Heart right ventricle (tissue), 16 donors: ENCODE results near the gene CACNA1B. TPM values are rescaled to one million over a fixed set of nuclear protein-coding genes. Genes with fewer than 3 reads are reported as not detected.

Experiments
- ATAC-seq, 8 donors: fragments of 200-7000 bp; cut with Tn5 transposase; one replicate each; pipeline ENCODE4 v1.9.1; 2020; ENCODE audit warnings: mild to moderate bottlenecking in 8 of 8, moderate library complexity in 8 of 8, moderate number of reproducible peaks in 1 of 8
- DNase-seq, 2 donors: peaks; one replicate each; pipeline ENCODE4 v3.0.0-alpha.2; 2020
- H3K27ac ChIP-seq, 10 donors: fragments of 200-600 bp; sonication (generic) in 2 of 10; one replicate each; pipeline versions ENCODE4 v1.5.0 to v1.8.0; 2020 to 2022; ENCODE audit warnings: mild to moderate bottlenecking in 3 of 10
- H3K27me3 ChIP-seq, 7 donors: fragments of 200-600 bp; one replicate each; pipeline ENCODE4 v1.8.0; 2021 to 2022; ENCODE audit warnings: mild to moderate bottlenecking in 2 of 7
- H3K36me3 ChIP-seq, 9 donors: fragments of 200-600 bp; sonication (generic) in 1 of 9; one replicate each; pipeline versions ENCODE4 v1.5.0 to v1.8.0; 2020 to 2022; ENCODE audit warnings: mild to moderate bottlenecking in 2 of 9
- H3K4me1 ChIP-seq, 9 donors: fragments of 200-600 bp; sonication (generic) in 1 of 9; one replicate each; pipeline versions ENCODE4 v1.5.0 to v1.8.0; 2020 to 2022; ENCODE audit warnings: mild to moderate bottlenecking in 4 of 9
- H3K4me3 ChIP-seq, 10 donors: fragments of 200-600 bp; sonication (generic) in 2 of 10; one replicate each; pipeline versions ENCODE4 v1.5.0 to v1.8.0; 2020 to 2022; ENCODE audit warnings: mild to moderate bottlenecking in 7 of 10, moderate library complexity in 2 of 10
- H3K9me3 ChIP-seq, 11 donors: fragments of 200-600 bp in 10 of 11; sonication (generic) in 2 of 11; one replicate each; pipeline versions ENCODE4 v1.5.0 to v1.8.0; 2013 to 2022; ENCODE audit warnings: mild to moderate bottlenecking in 2 of 11, control low read depth in 1 of 11, moderate library complexity in 1 of 11
- WGBS, 2 donors: extraction: QIAGEN DNeasy Blood & Tissue Kit; methylation state at CpG; one replicate each; pipeline ENCODE4 v1.1.7; 2013; ENCODE audit warnings: inconsistent platforms in 1 of 2; 5-methylcytosine and 5-hydroxymethylcytosine counted together
- intact Hi-C, 10 donors: fragments of 100-400 bp; cut with DNase I; formaldehyde crosslinking; loops; one replicate each; pipeline versions ENCODE4 v1.11.1 to v1.14.2; 2022
- polyA plus RNA-seq, 2 donors: library from polyadenylated mRNA; stranded (reverse); fragments of 200-250 nt; gene quantifications; one replicate each; pipeline ENCODE4 v1.2.3, GENCODE V29; 2013
- total RNA-seq, 10 donors: library from RNA; stranded (reverse); fragmentation: NEBNext Ultra II Directional in 3 of 10; extraction: Animal tissue kit (Norgen Biotek cat#: 25700) in 3 of 10; gene quantifications; one replicate each; pipeline versions ENCODE4 v1.2.1 to v1.2.4, GENCODE V29; 2021 to 2023
- TF ChIP-seq, protein P1 (sequence below), 9 donors: fragments of 200-600 bp; sonication (generic) in 2 of 9; IDR thresholded peaks; one replicate each; pipeline versions ENCODE4 v1.5.0 to v1.8.0; 2021 to 2022; ENCODE audit warnings: antibody characterized with exemption in 9 of 9, mild to moderate bottlenecking in 5 of 9, moderate library complexity in 1 of 9
- donor health status: Arrhythmogenic right ventricular cardiomyopathy.
- donor health status: ischemic (EF 13 %, LVEDD 7.1; RV severe dilation, severe dysfunction).
- donor health status: healthy with polysubstance abuse.
- donor health status: DM: no; HTN: yes; CAD: no.
- donor health status: DM: no; HTN: no; CAD: no.
- donor health status: ischemic (EF 25% LVEDD 6.9; RV normal size, moderate dysfunction).
- donor health status: ischemic (EF 25% LVEDD 5.7; RV mildly dilated, moderate dysfunction).
- donor health status: healthy.
- donor health status: DM: yes; HTN: yes; CAD: no.
- donor health status: Ischemic cardiomyopathy.
- donor health status: ischemic (EF 35%, LVEDD 5.7; RV mildly dilated, moderate dysfunction).
- donor health status: nonischemic (EF 11% LVEDD 7.7; RV severe dilation, severe dysfunction).
- donor health status: DM: yes; HTN: yes; CAD: no.
- donor health status: PGD.
- donor health status: ischemic (EF 29% LVEDD 5.4; RV normal size, mild dysfunction).
- donor health status: nonischemic (EF 23%, LVEDD 6.1; RV moderate dilation, normal function).

The CACNA1B gene
- total and polyA plus RNA-seq, 12 donors = under 0.01 to 0.66 (median 0.15) TPM; not detected in 1

- Histone ChIP-seq H3K4me1 (peaks cover 0 to 7% (median 0%) of the 10 kb centered on the region in 9 donors), H3K4me3 (no peak overlapping the region), H3K27ac (no peak overlapping the region), H3K9me3 (peaks cover 0 to 20% (median 0%) of the 10 kb centered on the region in 11 donors), H3K36me3 (no peaks in the 10 kb centered on the region), H3K27me3 (no peaks in the 10 kb centered on the region)
- TF ChIP-seq, protein P1, sequence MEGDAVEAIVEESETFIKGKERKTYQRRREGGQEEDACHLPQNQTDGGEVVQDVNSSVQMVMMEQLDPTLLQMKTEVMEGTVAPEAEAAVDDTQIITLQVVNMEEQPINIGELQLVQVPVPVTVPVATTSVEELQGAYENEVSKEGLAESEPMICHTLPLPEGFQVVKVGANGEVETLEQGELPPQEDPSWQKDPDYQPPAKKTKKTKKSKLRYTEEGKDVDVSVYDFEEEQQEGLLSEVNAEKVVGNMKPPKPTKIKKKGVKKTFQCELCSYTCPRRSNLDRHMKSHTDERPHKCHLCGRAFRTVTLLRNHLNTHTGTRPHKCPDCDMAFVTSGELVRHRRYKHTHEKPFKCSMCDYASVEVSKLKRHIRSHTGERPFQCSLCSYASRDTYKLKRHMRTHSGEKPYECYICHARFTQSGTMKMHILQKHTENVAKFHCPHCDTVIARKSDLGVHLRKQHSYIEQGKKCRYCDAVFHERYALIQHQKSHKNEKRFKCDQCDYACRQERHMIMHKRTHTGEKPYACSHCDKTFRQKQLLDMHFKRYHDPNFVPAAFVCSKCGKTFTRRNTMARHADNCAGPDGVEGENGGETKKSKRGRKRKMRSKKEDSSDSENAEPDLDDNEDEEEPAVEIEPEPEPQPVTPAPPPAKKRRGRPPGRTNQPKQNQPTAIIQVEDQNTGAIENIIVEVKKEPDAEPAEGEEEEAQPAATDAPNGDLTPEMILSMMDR (IDR thresholded peaks at IDR 0.05) = no peak
- intact Hi-C loops = no loop called here
- 69 to 76% methylated on average over 14 of the region's 14 CpGs for WGBS, 2 donors
- ATAC-seq (no peak), DNase-seq (no peak)
Observed at GRCh38 chr9:138095813-138096518, 218.4 kb downstream of the CACNA1B start.

GRCh38 chr9:138096519-138096845 lies 218.9 kb downstream of the CACNA1B start:
- no peak for DNase-seq

GRCh38 chr9:138097501-138097991 lies 220.0 kb downstream of the CACNA1B start:
- Histone ChIP-seq H3K4me3 (no peak overlapping the region), H3K9me3 (peaks cover 0 to 10% (median 0%) of the 10 kb centered on the region in 11 donors), H3K4me1 (peaks cover 0 to 7% (median 0%) of the 10 kb centered on the region in 9 donors), H3K36me3 (no peaks in the 10 kb centered on the region), H3K27ac (no peak overlapping the region), H3K27me3 (no peaks in the 10 kb centered on the region)
- 83 to 85% methylated on average over 13 of the region's 13 CpGs for WGBS, 2 donors
- ATAC-seq = no peak
- intact Hi-C loops = no loop called here
- TF ChIP-seq, protein P1 (IDR thresholded peaks at IDR 0.05) = no peak
- DNase-seq = no peak

More at GRCh38 chr9:138096519-138096845, 218.9 kb downstream of the CACNA1B start:
- WGBS, 2 donors = 93 to 94% methylated on average over 13 of the region's 13 CpGs
- peaks cover 0 to 7% (median 0%) of the 10 kb centered on the region in 9 donors for H3K4me1 ChIP-seq
- TF ChIP-seq, protein P1 (IDR thresholded peaks at IDR 0.05) = no peak
- no peaks in the 10 kb centered on the region for H3K36me3 ChIP-seq
- no peak for ATAC-seq
- H3K27me3 ChIP-seq = no peaks in the 10 kb centered on the region
- no peak overlapping the region for H3K4me3 ChIP-seq
- intact Hi-C loops = no loop called here
- no peak overlapping the region for H3K27ac ChIP-seq
- H3K9me3 ChIP-seq = peaks cover 0 to 17% (median 0%) of the 10 kb centered on the region in 11 donors

GRCh38 chr9:138098116-138098907 lies 220.7 kb downstream of the CACNA1B start:
- 84 to 85% methylated on average over 18 of the region's 18 CpGs for WGBS, 2 donors
- H3K27ac ChIP-seq = no peak overlapping the region
- no peak for ATAC-seq
- intact Hi-C loops = no loop called here
- H3K4me1 ChIP-seq = peaks cover 0 to 7% (median 0%) of the 10 kb centered on the region in 9 donors
- TF ChIP-seq, protein P1 (IDR thresholded peaks at IDR 0.05) = no peak
- no peak for DNase-seq
- no peaks in the 10 kb centered on the region for H3K36me3 ChIP-seq
- H3K27me3 ChIP-seq = no peaks in the 10 kb centered on the region
- H3K9me3 ChIP-seq = peaks cover 0 to 10% (median 0%) of the 10 kb centered on the region in 11 donors
- H3K4me3 ChIP-seq = no peak overlapping the region
